22Rv1 (cell line): ENCODE results near the gene VEGFC.

Experiments
- ZFX ChIP-seq: fragments of 450-650 bp; IDR thresholded peaks from 2 replicates; pipeline ENCODE4 v1.6.1; 2017; ENCODE audit warnings: antibody characterized with exemption, borderline replicate concordance
- TF ChIP-seq, protein P1 (sequence below): fragments of 450-650 bp; IDR thresholded peaks from 2 replicates; pipeline ENCODE4 v1.5.1; 2017; ENCODE audit warnings: mild to moderate bottlenecking

DNA sequence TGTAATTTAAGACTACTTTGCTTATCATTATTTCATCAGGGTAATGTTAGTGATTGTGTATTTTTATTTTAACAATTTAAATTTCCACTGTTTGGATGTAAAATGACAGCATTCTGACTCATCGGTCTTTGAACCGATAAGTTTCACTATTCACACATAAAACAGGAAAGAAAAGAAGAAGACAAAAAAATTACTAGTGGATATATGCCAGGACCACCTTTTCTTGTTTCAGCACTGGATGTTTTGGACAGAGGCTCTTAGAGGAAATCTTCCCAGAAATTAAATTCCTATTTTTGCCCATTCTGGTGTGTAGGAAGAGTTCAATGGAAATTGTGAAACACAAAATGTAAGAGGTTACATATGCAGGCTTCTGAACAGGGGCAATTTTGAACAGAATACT, 57.4 kb downstream of the VEGFC start:
- TF ChIP-seq, protein P1, sequence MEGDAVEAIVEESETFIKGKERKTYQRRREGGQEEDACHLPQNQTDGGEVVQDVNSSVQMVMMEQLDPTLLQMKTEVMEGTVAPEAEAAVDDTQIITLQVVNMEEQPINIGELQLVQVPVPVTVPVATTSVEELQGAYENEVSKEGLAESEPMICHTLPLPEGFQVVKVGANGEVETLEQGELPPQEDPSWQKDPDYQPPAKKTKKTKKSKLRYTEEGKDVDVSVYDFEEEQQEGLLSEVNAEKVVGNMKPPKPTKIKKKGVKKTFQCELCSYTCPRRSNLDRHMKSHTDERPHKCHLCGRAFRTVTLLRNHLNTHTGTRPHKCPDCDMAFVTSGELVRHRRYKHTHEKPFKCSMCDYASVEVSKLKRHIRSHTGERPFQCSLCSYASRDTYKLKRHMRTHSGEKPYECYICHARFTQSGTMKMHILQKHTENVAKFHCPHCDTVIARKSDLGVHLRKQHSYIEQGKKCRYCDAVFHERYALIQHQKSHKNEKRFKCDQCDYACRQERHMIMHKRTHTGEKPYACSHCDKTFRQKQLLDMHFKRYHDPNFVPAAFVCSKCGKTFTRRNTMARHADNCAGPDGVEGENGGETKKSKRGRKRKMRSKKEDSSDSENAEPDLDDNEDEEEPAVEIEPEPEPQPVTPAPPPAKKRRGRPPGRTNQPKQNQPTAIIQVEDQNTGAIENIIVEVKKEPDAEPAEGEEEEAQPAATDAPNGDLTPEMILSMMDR = no peak
- no peak for TF ChIP-seq ZFX
